Bronchial smooth muscle cell (primary cell): ENCODE results near the gene TOP1. TPM values are rescaled to one million over a fixed set of nuclear protein-coding genes. Genes with fewer than 3 reads are reported as not detected.

Experiments
- total RNA-seq: library from RNA; depleted of rRNA; stranded (reverse); fragments of >200 nt; gene quantifications from 2 replicates; pipeline ENCODE4 v1.2.1, GENCODE V29; 2014

The TOP1 gene
- 9.3 and 16.7 TPM in 2 replicates for total RNA-seq

GRCh38 chr20:41028359-41029149 is at the start of gene TOP1:
TSS of gene TOP1 (plus strand) at chr20:41028822. CDS start at chr20:41029068, 246 bp downstream.

GRCh38 chr20:41136680-41137613 is 108.3 kb downstream of the TOP1 start, which contains the start of gene PLCG1:
TSS of gene PLCG1 (plus strand) at chr20:41137543. CDS start at chr20:41137642, 99 bp downstream.

Other genes with a start within 250 kb of the TOP1 start
- gene PLCG1, start 108.7 kb downstream of the TOP1 start, total RNA-seq = 83.7 and 100 TPM in 2 replicates